ENCODE data around the gene E2F3.

The E2F3 gene

DNA sequence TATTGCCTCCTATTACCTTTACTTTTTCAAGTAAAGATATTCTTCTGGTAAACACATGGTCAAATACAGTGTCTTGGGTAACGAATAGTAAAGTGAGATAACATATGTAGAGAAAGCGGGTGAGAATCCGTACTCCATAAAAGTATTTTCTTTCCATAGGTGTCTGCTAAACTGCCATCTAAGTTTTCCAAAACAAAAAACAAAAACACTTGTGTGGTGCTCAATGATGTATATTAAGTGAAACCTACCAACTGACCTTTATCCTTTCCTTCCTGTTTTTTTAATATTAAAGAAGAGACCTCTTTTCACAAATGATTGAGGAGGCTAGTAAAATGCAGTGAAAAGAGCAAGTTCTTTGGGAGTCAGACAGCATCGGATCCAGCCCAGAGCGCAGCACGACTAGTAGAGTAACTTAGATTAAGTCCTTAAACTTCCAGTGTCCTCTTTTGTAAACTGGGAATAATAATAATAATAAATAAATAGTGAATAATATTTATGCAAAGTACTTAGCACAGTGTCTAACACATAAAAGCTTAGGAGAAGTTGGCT lies 132.1 kb downstream of the E2F3 start:
- no peak for DNase-seq (ENCODE audit: low read depth in 2 of 2)

- DNase-seq (ENCODE audit: low read depth in 2 of 2) = peak; percentile 79 to 81
These were observed 132.9 kb downstream of the E2F3 start, which contains the start of gene CDKAL1 for GRCh38 chr6:20534295-20535262. Gene CDKAL1 (plus strand): TSS chr6:20534457. CDS start chr6:20546351, 11,894 bp downstream.

- DNase-seq (ENCODE audit: low read depth in 2 of 2) = no peak
These were observed 136.5 kb downstream of the E2F3 start for GRCh38 chr6:20538131-20538662.

- no peak for DNase-seq (ENCODE audit: low read depth in 2 of 2)
These were observed 137.2 kb downstream of the E2F3 start for GRCh38 chr6:20538907-20539306.

GRCh38 chr6:20539387-20539786 lies 137.7 kb downstream of the E2F3 start:
- DNase-seq (ENCODE audit: low read depth in 2 of 2) = no peak

DNA sequence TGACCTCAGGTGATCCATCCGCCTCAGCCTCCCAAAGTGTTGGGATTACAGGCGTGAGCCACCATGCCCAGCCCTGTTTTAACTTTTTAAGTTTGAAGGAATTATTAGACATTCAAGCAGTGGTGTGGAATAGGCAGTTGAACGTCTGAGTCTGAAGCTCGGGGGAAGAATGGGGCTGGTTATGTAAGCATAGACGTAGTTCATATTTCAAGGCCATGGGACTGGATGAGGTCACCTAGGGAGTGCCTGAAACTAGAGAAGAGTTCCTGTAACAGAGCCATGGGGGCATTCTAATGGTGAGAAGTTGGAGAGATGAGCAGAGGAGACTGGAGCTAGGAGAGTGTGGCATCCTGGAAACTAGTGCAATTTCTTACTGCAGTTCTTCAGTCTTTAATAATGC lies 139.0 kb downstream of the E2F3 start:
- no peak for DNase-seq (ENCODE audit: low read depth in 2 of 2)

DNA sequence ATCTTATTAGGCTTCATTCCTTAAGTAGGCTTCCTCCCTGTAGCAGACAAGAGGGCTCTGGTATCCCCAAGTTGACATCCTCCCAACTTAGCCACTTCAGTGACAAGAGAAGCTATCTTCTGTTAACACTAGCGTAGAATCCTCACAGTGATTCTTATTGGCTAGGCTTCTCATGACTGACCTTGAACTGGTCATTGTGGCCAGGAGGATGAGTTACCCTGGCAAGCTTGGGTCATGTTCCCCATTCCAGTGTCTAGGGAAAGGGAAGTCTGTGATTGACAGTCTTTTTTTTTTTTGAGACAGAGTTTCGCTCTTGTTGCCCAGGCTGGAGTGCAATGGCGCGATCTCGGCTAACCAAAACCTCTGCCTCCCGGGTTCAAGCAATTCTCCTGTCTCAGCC lies 139.7 kb downstream of the E2F3 start:
- no peak for DNase-seq (ENCODE audit: low read depth in 2 of 2)

GRCh38 chr6:20542927-20543602 lies 141.4 kb downstream of the E2F3 start:
- DNase-seq (ENCODE audit: low read depth in 2 of 2) = no peak

Measured in activated CD4-positive, alpha-beta T cell treated with anti-CD3 and anti-CD28 coated beads for 24 hours (primary cell).